NCI-H1930 (cell line): ENCODE measurements around the gene NCAM2.

Experiments
- DNase-seq, 2 experiments: peaks; one replicate each; lab custom pipeline; 2025; lab: John Stamatoyannopoulos, UW

NCAM2 gene

DNA sequence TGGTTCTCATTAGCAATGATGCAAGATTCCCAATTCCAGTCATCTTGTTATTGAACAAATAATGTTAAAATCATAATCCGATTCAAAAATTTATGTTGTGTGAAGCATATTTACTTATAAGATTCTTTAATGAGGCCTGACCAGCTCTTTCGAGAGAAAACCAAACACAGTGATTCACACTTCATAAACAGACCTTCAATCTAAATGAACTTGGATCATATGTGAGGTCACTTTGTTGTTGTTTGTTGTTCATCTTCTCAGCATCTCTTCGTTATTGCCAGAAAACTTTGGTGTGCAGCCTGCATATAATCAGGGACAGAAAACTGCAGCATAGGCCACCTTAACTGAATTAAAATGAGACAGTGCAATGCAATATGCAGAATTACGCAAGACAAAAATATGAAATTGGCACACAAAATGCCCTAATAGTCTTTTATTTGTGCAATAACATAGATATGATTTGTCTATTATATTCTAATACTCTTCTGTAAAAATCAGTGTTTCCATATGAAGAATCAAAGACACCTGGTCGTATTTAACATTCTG lies 30.1 kb downstream of the NCAM2 start:
- DNase-seq, result no peak

GRCh38 chr21:21029164-21029563 lies 31.0 kb downstream of the NCAM2 start:
- peak in 1 of 2 experiments; percentile 40 for DNase-seq

- DNase-seq, result no peak
Observed at GRCh38 chr21:21030311-21030710, 32.1 kb downstream of the NCAM2 start.

- DNase-seq, result no peak
Observed at GRCh38 chr21:21034036-21034435, 35.8 kb downstream of the NCAM2 start.

- no peak for DNase-seq
Observed at GRCh38 chr21:21039624-21040170, 41.5 kb downstream of the NCAM2 start.

- no peak for DNase-seq
Observed at GRCh38 chr21:21045518-21045917, 47.3 kb downstream of the NCAM2 start.

- no peak for DNase-seq
Observed at GRCh38 chr21:21046063-21046462, 47.9 kb downstream of the NCAM2 start.

GRCh38 chr21:21051109-21052055 lies 53.2 kb downstream of the NCAM2 start:
- DNase-seq, result no peak

GRCh38 chr21:21052672-21053071 lies 54.5 kb downstream of the NCAM2 start:
- DNase-seq, result no peak

- DNase-seq, result no peak
Observed at GRCh38 chr21:21057349-21058062, 59.3 kb downstream of the NCAM2 start.

DNA sequence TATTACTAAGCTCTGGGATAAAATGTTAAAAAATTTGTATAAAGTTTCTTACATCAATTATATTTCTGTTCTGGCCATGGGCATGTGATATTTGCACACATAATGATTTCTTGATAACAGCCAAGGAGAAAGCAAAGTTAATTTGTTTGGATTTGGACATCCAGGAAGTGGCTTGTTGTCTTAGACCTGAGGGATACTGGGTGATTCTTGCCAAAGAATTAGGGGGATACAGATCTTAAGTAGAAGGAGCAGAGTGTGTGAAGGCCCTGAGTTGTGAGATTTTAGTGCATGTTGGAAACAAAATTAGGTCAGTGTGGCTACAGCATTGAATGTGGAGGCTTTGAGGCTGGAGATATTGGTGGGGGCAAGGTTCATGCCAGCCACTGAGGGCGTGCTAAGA lies 65.6 kb downstream of the NCAM2 start:
- no peak for DNase-seq

GRCh38 chr21:21064353-21064752 lies 66.1 kb downstream of the NCAM2 start:
- no peak for DNase-seq

DNA sequence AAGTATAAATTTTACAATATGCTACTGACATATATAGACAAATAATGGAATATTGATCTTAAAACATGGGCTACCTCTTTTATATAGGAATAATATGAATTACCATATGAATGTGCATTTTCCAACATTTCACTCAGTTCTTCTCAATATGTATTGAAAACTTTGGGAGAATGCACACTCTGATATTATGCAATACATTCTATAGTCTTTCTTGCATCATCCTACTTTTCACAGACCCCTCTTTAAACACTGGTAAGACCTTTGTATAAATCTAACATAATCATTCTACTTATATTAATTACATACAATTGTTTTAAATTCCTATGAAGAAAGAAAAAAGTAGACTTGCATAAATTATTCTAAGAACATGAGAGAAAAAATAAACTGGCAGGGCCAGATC lies 69.2 kb downstream of the NCAM2 start:
- DNase-seq, result no peak

DNA sequence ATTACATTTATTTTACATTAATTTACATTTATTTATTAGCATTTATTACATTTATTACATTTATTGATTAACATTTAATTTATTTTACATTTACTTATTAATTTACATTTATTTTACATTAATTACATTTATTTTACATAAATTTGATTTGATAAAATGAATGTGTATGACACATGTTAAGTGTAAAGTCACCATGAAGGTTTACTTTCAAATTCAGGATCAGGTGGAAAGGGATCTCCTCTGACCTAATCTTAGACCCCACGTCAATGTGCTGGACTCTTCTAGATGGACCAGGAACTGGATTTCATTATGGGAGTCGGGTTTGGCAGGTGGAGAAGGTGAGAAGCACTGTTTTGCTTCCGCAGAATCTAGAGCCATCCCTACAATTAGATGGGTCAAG lies 76.1 kb downstream of the NCAM2 start:
- DNase-seq, result no peak

GRCh38 chr21:21076051-21076450 lies 77.8 kb downstream of the NCAM2 start:
- no peak for DNase-seq

DNA sequence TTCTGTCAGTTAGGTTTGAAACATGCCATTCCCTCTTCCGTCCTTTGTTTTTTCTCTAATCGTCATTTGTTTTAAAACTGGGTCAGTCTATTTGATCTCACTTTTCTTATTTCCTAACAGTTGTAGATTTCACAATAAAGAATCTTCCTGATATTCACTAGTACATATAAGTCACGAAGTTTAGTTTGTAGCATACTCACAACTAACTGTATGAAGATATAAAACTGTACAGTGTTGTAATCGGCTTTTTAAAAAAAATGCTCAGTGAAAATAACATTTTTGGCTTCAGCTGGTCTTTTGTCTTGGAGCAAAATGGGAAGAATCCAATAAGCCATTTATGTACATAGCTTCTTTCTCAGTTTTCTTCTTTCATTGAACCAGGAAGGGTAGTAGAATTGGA lies 78.3 kb downstream of the NCAM2 start:
- no peak for DNase-seq

GRCh38 chr21:21079646-21080045 lies 81.4 kb downstream of the NCAM2 start:
- DNase-seq, result no peak

- DNase-seq, result no peak
Observed at GRCh38 chr21:21084179-21084578, 86.0 kb downstream of the NCAM2 start.

GRCh38 chr21:21085206-21085605 lies 87.0 kb downstream of the NCAM2 start:
- DNase-seq, result no peak

GRCh38 chr21:21096956-21097355 lies 98.7 kb downstream of the NCAM2 start:
- no peak for DNase-seq

DNA sequence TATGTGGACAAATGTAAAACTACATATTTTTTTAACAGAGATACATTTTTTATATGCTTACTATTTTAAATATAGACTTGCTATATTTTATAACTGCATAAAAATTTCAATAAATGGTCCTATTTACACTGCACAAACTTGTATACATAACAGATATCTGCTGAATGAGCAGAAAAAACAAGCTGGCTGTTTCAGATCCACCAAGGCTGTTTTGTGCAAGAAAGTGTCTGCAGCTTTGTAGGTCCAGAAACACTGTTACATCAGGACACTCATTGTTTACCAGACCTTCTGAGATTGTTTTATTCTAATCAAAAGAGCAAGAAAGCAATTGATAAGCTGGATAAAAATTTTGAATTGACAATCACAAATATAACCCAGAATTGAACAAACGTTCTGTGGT lies 99.3 kb downstream of the NCAM2 start:
- no peak for DNase-seq

GRCh38 chr21:21101911-21102310 lies 103.7 kb downstream of the NCAM2 start:
- DNase-seq, result no peak

- DNase-seq, result no peak
Observed at GRCh38 chr21:21102896-21103295, 104.7 kb downstream of the NCAM2 start.
